ENCODE data around the gene PLA2G12B.

DNA sequence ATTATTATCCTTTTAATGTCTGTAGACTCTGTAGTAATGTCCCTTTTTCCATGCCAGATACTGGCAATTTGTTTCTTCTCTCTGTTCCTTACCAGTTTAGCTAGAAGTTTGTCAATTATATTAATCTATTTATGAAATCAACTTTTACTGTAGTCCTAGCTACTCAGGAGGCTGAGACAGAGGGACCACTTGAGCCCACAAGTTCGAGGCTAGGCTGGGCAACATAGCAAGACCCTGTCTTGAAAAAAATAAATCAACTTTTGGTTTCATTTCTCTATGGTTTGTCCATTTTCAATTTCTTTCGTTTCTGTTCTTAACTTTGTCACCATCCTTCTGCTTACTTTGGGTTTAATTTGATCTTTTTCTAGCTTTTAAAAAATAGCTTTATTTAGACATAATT is 42.5 kb upstream of the PLA2G12B start:
- TF ChIP-seq, protein P1, sequence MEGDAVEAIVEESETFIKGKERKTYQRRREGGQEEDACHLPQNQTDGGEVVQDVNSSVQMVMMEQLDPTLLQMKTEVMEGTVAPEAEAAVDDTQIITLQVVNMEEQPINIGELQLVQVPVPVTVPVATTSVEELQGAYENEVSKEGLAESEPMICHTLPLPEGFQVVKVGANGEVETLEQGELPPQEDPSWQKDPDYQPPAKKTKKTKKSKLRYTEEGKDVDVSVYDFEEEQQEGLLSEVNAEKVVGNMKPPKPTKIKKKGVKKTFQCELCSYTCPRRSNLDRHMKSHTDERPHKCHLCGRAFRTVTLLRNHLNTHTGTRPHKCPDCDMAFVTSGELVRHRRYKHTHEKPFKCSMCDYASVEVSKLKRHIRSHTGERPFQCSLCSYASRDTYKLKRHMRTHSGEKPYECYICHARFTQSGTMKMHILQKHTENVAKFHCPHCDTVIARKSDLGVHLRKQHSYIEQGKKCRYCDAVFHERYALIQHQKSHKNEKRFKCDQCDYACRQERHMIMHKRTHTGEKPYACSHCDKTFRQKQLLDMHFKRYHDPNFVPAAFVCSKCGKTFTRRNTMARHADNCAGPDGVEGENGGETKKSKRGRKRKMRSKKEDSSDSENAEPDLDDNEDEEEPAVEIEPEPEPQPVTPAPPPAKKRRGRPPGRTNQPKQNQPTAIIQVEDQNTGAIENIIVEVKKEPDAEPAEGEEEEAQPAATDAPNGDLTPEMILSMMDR (IDR thresholded peaks at IDR 0.05 in 8 of 11, conservative IDR thresholded peaks at IDR 0.05 in 3 of 11): no peak
- TF ChIP-seq POLR2A (IDR thresholded peaks at IDR 0.05): no peak

Measured in spleen (tissue), 7 donors.